ENCODE results near the gene IQCK.
"Not testable (repeated sequence)": the region's sequence is repeated elsewhere in the genome, so short reads cannot be mapped to it uniquely, and the experiment has no call there.

IQCK gene

DNA sequence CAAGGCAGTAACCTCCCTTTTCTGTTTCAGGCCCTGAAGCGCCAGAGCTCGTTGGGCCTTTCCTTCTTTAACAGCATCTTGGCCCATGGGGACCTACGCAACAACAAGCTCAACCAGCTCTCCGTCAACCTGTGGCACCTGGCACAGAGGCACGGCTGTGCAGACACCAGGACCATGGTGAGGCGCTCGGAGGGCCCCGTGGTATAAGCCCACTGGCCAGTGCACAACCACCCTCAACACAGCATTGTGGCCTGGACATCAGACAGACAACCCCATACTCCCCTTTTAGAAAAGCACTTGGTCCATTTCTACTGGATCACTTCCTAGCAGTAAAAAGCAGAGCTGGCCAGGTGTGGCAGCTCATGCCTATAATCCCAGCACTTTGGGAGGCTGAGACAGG lies 18.6 kb upstream of the IQCK start:
- no peak for DNase-seq (ENCODE audit: low spot score)

DNA sequence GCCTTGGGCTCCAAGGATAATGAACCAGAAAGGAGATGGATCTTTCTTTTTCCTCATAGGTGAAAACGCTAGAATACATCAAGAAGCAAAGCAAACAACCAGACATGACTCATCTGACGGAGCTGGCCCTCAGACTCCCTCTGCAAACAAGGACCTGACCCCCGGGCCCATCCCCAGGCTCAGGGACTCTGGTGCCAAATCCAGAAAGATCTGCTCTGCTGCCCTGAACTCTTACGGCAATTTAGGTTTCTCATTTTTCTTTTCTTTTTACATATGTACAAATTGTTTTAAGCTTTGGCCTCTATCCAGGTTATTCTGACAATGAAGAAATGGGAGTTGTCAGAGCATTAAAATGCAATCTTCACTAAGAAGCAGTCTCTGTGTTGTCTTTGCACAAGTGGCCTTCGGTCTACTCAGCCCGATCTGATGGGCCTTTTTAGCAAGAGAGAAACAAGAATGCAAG lies 17.7 kb upstream of the IQCK start:
- DNase-seq (ENCODE audit: low spot score): no peak

DNA sequence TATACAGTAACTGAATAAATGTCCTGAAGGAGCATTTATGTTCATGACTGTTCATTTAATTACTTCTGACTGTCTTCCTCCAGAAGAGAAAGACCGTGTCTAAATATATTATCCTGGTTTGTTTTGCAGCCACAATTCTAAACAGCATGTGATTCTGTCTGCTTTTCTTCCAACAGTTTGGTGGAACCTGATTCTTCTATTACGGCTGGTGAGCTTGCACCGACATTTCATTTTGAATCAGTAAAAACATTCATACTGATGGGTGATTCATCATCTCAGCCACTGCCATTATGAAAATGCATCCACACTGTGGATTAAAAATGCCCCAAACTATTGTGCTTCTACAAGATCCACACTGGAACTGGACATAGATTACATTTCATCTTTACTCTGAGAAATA lies 17.0 kb upstream of the IQCK start:
- DNase-seq (ENCODE audit: low spot score): no peak

- no peak for DNase-seq (ENCODE audit: low spot score)
Observed at GRCh38 chr16:19703172-19703889, 14.7 kb upstream of the IQCK start.

DNA sequence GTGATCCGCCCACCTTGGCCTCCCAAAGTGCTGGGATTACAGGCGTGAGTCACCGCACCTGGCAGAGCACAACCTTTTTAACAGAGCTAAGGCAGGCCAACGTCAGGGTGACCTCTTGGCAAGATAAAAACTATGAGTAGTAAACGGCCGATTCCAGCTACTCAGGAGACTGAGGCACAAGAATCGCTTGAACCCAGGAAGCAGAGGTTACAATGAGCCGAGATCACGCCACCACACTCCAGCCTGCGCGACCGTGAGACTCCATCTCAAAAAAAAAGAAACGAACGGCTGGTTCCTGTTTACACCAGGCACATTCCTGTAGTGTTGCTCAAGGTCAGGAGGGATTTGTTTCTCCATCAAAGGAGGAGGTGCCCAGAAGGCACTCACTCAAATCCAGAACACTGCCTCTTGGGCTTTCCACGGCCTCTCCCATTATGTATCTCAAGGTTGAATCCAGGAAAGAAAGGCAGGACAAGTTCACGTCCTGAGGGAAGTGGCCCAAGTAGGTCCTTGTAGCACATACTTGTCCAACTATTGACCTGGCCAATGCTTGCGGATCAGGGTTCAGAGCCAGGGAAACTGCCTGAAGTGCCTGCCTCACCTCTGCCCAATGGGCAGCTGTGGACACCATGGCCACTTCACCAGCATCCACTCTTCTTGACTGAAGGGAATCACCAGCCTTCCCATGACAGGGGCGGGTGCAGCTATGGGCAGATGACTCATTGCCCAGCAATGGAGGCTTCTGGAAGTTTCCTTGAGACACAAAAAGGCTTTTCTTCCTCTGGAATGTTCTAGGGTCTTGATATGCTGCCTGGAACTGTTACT lies 13.5 kb upstream of the IQCK start:
- no peak for DNase-seq (ENCODE audit: low spot score)

DNA sequence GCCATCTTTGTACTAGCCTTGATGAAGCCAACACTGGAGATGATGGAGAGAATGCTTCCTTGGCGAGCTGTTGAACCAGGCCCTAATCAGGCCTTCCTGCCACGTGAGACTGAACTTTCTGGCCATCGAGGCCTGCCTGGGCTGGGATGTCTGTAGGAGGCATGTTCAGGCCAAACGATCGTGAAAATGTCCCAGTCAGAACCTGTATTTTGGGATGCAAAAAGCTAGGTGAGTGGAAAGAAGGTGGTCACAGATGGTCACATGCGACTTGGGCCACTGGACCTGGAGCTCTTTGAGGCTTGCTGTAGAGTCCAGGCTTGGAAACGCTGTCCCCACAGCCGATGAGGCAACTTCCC lies 12.9 kb upstream of the IQCK start:
- DNase-seq (ENCODE audit: low spot score): no peak

DNA sequence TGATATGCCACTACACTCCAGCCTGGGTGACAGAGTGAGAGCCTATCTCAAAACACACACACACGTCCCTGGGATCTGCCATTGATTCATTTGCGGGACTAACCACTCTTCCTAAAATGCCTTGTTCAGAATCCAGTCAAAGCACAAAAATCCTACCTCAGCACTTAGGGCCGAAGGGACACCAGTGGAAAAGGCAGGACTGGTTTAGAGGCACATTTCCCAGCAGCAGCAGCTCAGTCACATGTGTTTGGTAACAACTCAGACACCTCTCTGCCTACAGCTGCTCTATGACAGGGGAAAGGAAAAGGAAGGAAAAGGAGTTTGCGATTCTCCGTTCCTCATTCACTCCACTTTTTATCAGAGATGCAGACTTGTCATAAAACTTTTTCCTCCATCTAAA lies 12.2 kb upstream of the IQCK start:
- DNase-seq (ENCODE audit: low spot score): no peak

DNA sequence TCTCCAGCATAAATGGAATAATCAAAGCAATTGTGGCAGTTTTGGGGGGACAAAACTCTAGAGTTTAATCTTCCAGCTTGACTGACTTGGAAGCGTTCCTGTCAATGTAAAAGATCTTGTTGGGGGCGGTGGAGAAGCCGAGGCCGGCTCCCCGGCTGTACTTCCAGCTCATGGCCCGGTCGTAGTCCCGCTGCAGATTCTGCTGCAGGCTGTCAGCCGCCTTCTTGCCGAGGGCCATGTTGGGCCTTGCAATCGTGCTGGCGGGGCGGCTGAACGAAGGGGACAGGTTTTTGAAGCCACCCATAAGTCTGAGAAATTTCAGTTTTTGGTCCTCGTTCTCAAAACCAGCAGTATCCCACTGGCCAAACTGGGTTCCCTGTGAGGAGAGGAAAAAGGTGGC lies 11.2 kb upstream of the IQCK start:
- no peak for DNase-seq (ENCODE audit: low spot score)

DNA sequence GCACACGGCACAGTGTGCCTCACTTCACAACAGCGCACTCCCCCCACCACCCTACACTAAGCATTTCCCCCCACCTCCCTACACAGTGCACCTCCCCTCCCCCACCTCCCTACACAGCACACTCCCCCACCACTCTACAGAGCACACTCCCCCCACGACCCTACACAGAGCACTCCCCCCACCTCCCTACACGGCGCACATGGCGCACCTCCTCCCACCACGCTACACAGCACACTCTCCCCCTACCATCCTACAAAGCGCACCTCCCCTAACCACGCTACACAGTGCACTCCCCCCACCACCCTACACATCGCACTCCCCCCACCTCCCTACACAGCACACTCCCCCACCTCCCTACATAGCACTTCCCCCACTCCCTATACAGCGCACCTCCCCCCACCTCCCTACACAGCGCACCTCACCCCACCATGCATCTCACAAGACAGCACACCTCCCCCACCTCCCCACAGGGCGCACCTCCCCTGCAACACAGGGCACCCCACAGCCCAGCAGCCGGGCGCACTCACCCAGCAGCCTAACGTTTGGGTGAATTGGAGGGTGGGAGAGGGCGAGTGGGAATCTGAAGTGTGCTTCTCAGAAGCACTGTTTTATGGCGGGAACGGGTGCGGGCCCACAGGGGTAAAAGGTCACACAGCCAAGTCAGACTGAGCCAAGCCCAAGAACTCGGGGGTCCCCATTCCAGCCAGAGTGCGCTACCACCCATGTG lies 10.3 kb upstream of the IQCK start:
- no peak for DNase-seq (ENCODE audit: low spot score)

DNA sequence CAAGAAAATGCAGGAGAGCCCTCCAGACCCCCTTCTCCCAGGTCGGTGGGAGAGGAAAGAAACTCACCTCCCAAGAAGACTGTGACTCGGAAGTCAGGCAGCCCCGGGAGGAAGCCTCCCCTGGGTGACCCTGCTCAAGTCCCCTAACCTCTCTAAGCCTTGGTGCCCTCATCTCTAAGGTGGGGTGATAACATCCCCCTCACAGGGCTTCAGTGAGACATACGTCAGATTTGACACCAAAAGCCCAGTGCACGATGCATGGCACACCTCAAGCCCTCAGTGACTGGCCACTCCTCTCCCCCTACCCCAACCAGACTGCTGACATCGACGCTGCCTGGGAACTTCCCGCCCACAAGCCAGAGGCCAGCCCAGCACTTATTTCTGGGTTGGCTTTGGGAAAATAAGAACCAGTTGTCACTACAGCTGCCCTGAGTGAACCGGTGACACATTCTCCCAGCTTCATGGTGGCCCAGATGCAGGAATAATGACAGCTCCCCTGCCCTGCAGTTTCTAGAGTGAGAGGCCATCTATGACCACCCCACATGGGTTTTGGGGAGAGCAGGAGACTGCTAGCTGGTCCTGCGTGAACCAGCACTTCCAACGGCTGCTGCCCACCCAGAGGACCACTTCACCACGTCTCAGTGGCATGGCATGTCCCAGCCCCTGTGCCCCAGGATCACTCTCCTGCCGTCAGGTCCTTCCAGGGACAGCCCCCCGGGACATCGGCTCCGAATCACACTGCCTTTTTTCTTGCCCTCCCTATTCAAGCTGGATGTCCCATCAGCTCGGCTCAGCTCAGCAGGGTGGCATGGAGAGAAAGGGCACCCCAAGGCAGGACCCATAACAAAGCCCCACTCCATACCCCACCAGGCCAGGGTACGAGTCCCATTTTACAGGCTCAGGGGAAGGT lies 9.5 kb upstream of the IQCK start:
- no peak for DNase-seq (ENCODE audit: low spot score)

GRCh38 chr16:19709381-19710136 lies 8.5 kb upstream of the IQCK start:
- no peak for DNase-seq (ENCODE audit: low spot score)

DNA sequence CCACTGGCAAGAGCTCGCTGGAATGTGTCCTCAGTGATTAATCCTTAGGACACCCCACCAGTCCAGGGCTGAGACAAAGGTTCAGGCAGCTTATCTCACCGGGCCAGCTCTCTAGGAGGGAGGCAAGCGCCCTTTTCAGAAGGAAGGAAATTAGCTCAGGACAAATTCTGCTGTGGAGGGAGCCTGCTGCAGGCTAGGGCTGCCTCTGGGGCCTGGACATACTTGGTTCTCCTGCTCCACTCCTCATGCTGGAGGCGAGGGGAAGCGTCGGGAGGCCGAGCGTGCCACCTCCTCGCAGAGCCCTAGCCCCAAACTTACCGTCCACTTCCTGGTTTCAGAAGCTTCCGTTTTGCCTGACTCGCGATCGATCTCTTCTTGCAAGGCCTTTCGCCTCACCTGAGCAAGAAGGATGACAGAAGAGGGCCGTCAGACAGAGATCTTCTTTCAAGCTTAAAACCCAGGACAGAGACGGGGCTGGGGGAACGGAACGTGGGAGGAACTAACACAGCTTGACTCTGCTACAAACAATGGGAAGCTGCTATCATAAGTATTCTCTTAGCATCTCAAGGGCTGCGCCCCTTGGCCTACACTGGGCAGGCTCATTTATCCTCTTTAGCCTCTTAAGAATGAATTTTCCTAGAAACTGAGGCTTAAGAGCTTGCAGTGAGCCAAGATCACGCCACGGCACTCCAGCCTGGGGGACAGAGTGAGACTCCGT lies 7.7 kb upstream of the IQCK start:
- DNase-seq (ENCODE audit: low spot score): no peak

DNA sequence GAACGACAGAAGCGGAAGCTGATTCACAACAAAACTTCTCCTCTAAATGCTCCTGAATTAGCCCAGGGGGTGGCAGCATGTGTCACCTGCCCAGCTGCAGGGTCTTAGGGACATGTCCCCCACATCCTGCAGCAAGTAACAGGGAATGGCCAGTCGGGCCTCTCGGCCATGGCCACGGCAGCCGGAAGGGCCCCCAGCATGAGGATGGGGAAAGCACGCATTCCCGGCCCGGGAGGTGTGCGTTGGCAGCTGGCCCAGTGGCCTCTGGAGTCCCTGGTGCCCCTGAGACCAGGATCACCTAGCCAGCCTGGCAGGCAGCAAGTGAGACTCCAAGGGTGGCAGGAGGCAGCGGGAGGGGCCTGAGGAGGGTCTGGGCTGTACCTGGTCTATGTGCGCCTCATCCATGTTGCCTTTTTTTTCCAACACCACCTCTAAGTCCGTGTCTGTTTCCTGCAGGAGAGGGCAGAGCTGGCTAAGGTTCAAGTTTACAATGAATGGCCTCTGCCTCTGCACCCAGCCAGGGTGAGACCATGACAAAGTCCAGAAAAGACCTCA lies 7.0 kb upstream of the IQCK start:
- DNase-seq (ENCODE audit: low spot score): no peak

DNA sequence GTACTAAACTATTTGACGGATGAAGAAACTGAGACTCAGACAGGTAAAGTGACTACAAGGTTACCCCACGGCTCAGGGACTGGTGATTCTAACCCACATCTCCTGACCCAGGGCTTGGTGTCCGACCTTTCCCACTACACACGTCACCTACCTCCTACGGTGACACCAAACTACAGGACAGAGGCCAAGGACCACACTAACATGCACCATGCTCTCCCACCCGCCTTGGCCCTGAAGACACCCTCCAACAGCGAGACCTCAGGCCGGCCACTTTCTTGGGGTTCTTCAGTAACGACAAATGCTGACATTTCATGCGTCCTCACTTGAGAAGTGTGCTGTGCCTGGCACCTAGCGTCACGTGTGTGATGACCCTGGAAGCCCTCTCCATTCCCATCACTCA lies 6.4 kb upstream of the IQCK start:
- DNase-seq (ENCODE audit: low spot score): no peak

- no peak for DNase-seq (ENCODE audit: low spot score)
Observed at GRCh38 chr16:19712418-19713058, 5.5 kb upstream of the IQCK start.

GRCh38 chr16:19713697-19714096 lies 4.4 kb upstream of the IQCK start:
- no peak for DNase-seq (ENCODE audit: low spot score)

- no peak for DNase-seq (ENCODE audit: low spot score)
Observed at GRCh38 chr16:19715566-19715965, 2.5 kb upstream of the IQCK start.

DNA sequence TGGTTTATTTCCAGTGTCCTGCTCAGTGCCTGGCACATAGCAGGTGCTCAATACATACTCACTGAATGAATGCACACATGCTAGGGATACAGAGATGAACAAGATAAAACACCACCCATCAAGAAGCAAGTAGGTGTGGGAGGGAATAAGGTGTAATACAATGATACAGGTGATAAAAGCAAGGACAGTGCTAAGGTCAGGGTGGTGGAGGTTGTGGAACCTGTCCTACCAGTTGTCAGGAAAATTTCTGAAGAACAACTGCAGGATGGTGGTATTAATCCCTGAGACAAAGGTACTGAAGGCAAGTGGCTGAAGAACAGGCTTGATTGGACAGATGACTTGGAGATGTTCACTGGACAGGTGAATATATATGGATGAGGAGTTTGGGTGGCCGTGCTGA lies 1.9 kb upstream of the IQCK start:
- no peak for DNase-seq (ENCODE audit: low spot score)

GRCh38 chr16:19716728-19717127 lies 1.3 kb upstream of the IQCK start:
- DNase-seq (ENCODE audit: low spot score): not testable (repeated sequence)

- DNase-seq (ENCODE audit: low spot score): no peak
Observed at GRCh38 chr16:19717314-19717713, 757 bp upstream of the IQCK start.

Data from D341Med (cell line).